PC-3 (cell line): ENCODE results near the gene ACTMAP. TPM values are rescaled to one million over a fixed set of nuclear protein-coding genes. Genes with fewer than 3 reads are reported as not detected.
A peak's percentile ranks its signal among the peaks of the same experiment; 100 is the strongest.

Experiments used
- ATAC-seq: fragments of 200-7000 bp; cut with Tn5 transposase; 2 replicates; pipeline ENCODE4 v1.9.1; 2020; ENCODE audit warnings: mild to moderate bottlenecking, moderate library complexity
- BruUV-seq: library from RNA; stranded (reverse); fragments of 400-500 nt; replicated peaks from 2 replicates; lab custom pipeline; 2021; lab: Mats Ljungman, UMichigan
- CTCF ChIA-PET: fragments of 300-600 bp; sonication (Branson Sonifier 250); formaldehyde crosslinking; loops from one replicate; lab custom pipeline; 2022; ENCODE audit warnings: antibody characterized with exemption; lab: Charles Lee
- POLR2A ChIA-PET: fragments of 300-600 bp; sonication (Branson Sonifier 250); formaldehyde crosslinking; loops from one replicate; lab custom pipeline; 2022; ENCODE audit warnings: antibody characterized with exemption; ENCODE audit not compliant: unreplicated experiment; lab: Charles Lee
- DNase-seq: peaks from one replicate; pipeline ENCODE4 v3.0.0-alpha.2; 2015
- H2AFZ ChIP-seq: fragments of 300-600 bp; sonication (generic); 2 replicates; pipeline ENCODE4 v1.6.0; 2016; ENCODE audit warnings: antibody characterized with exemption, low read length
- H3F3A ChIP-seq: fragments of 300-600 bp; sonication (generic); one replicate; pipeline ENCODE4 v1.6.0; 2017; ENCODE audit warnings: antibody characterized with exemption, low read length, control low read depth, mild to moderate bottlenecking; ENCODE audit not compliant: unreplicated experiment
- H3K27ac ChIP-seq: fragments of 300-600 bp; sonication (generic); 2 replicates; pipeline ENCODE4 v1.5.1; 2016; ENCODE audit warnings: mild to moderate bottlenecking, low read length
- H3K27me3 ChIP-seq: fragments of 300-600 bp; sonication (generic); 2 replicates; pipeline ENCODE4 v1.6.1; 2016; ENCODE audit warnings: low read length, mixed read lengths
- H3K36me3 ChIP-seq: fragments of 300-600 bp; sonication (generic); 2 replicates; pipeline ENCODE4 v1.6.1; 2016; ENCODE audit warnings: low read depth, mixed run types, low read length, mixed read lengths
- H3K4me1 ChIP-seq: fragments of 300-600 bp; sonication (generic); 2 replicates; pipeline ENCODE4 v1.5.1; 2016; ENCODE audit warnings: low read length; ENCODE audit not compliant: insufficient read depth
- H3K4me2 ChIP-seq: fragments of 300-600 bp; sonication (generic); 2 replicates; pipeline ENCODE4 v1.6.0; 2016; ENCODE audit warnings: low read length
- H3K4me3 ChIP-seq: fragments of 300-600 bp; sonication (generic); 2 replicates; pipeline ENCODE4 v1.5.1; 2016; ENCODE audit warnings: mild to moderate bottlenecking, low read length, mixed read lengths
- H3K79me2 ChIP-seq: fragments of 300-600 bp; sonication (generic); 2 replicates; pipeline ENCODE4 v1.6.1; 2017; ENCODE audit warnings: low read length, mixed read lengths
- H3K9ac ChIP-seq: fragments of 300-600 bp; sonication (generic); 2 replicates; pipeline ENCODE4 v1.6.0; 2016; ENCODE audit warnings: mild to moderate bottlenecking, low read length
- H3K9me2 ChIP-seq: fragments of 300-600 bp; sonication (generic); replicated peaks from 2 replicates; pipeline ENCODE4 v1.6.1; 2016; ENCODE audit warnings: mixed run types, low read length, mixed read lengths
- H3K9me3 ChIP-seq: fragments of 300-600 bp; sonication (generic); 2 replicates; pipeline ENCODE4 v1.6.1; 2016; ENCODE audit warnings: low read length, mixed read lengths
- H4K20me1 ChIP-seq: fragments of 300-600 bp; sonication (generic); 2 replicates; pipeline ENCODE4 v1.6.1; 2016; ENCODE audit warnings: low read length, mixed read lengths
- CTCF ChIP-seq: fragments of 300-600 bp; sonication (generic); conservative IDR thresholded peaks from 2 replicates; pipeline ENCODE4 v1.5.1; 2017; ENCODE audit warnings: antibody characterized with exemption, low read depth, mild to moderate bottlenecking, low read length
- EZH2 ChIP-seq: fragments of 300-600 bp; sonication (generic); IDR thresholded peaks from one replicate; pipeline ENCODE4 v1.6.1; 2017; ENCODE audit warnings: antibody characterized with exemption, mild to moderate bottlenecking, low read length; ENCODE audit not compliant: unreplicated experiment
- EZH2phosphoT487 ChIP-seq: fragments of 300-600 bp; sonication (generic); IDR thresholded peaks from 2 replicates; pipeline ENCODE4 v1.6.1; 2018; ENCODE audit warnings: mild to moderate bottlenecking, antibody characterized with exemption, low read length, borderline replicate concordance
- intact Hi-C: fragments of 100-400 bp; cut with micrococcal nuclease; formaldehyde crosslinking; loops from 2 replicates; pipeline ENCODE4 v1.9.0; 2023
- total RNA-seq: library from RNA; depleted of rRNA; stranded (reverse); fragments of >200 nt; gene quantifications from 2 replicates; pipeline ENCODE4 v1.2.3, GENCODE V29; 2014

Gene ACTMAP
- total RNA-seq, 1 experiment from 2014 or later = 0.40 TPM

DNA sequence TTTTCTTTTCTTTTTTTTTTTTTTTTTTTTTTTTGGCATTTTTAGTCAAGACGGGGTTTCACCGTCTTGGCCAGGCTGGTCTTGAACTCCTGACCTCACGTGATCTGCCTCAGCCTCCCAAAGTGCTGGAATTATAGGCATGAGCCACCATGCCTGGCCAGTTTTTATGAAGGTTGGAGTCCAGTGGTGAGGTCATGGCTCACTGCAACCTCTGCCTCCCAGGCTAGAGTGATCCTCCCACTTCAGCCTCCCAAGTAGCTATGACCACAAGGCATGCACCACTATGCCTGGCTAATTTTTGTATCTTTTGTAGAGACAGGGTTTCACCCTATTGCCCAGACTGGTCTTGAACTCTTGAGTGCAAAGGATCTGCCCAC, 5.0 kb upstream of the ACTMAP start:
- H3K36me3 ChIP-seq = peaks cover 23% of the 10 kb centered on the region

DNA sequence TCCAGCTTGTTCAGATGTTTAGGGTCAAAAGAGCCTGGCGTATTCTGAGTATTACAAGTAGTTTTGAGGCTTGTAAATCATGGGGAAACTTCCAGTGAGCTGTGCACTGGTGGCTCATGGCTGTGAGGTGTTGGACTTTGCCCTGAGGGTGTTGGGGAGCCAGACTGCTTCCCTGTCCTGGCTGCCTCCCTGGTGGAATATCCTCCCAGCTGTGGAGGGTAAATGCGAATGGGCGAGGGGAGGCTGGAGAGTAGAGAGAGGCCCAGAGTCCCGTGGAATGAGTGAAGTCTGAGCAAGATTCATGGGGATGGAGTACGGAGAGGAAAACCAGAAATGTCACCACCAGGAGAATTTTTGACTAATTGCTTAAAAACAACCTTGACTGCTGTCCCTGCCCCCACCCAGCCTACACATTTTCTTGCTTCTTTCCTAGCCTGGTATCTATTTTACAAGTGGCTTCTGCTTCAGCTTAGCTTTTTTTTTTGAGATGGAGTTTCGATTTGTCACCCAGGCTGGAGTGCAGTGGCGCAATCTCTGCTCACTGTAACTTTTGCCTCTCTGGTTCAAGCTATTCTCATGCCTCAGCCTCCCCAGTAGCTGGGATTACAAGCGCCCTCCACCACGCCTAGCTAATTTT, 4.5 kb upstream of the ACTMAP start:
- no peak overlapping the region for H2AFZ ChIP-seq
- intact Hi-C loops = no loop called here
- H3K36me3 ChIP-seq = peaks cover 20% of the 10 kb centered on the region
- no peaks in the 10 kb centered on the region for H3F3A ChIP-seq
- BruUV-seq = no TSS peak
- no peak overlapping the region for H3K27ac ChIP-seq
- no peak overlapping the region for H3K9ac ChIP-seq
- H3K9me2 ChIP-seq = no peaks in the 10 kb centered on the region
- H3K27me3 ChIP-seq = no peaks in the 10 kb centered on the region
- no peaks in the 10 kb centered on the region for H3K9me3 ChIP-seq
- ChIA-PET POLR2A (interaction anchor here (0.6 kb wide), 1 partner anchor 407 kb away, joined by 6 read pairs; no protein-coding TSS in a partner anchor), CTCF (no interaction called here)
- peaks cover 39% of the 10 kb centered on the region for H3K4me1 ChIP-seq
- H3K79me2 ChIP-seq = peaks cover 77% of the 10 kb centered on the region
- peak overlapping the region; percentile 58 for H3K4me3 ChIP-seq
- H4K20me1 ChIP-seq = peaks cover 37% of the 10 kb centered on the region
- TF ChIP-seq EZH2 = no peak
- DNase-seq (peak; percentile 14), ATAC-seq (no peak)
- peak overlapping the region; percentile 81 for H3K4me2 ChIP-seq

More for the DNA sequence above, 5.0 kb upstream of the ACTMAP start:
- Histone ChIP-seq H3K9me3 (no peaks in the 10 kb centered on the region), H3K27me3 (no peaks in the 10 kb centered on the region), H2AFZ (no peak overlapping the region), H3K79me2 (peaks cover 79% of the 10 kb centered on the region), H3F3A (no peaks in the 10 kb centered on the region), H3K27ac (no peak overlapping the region), H3K4me3 (no peak overlapping the region), H3K9ac (no peak overlapping the region), H3K4me2 (peak overlapping the region; percentile 81), H4K20me1 (peaks cover 37% of the 10 kb centered on the region), H3K4me1 (peaks cover 34% of the 10 kb centered on the region), H3K9me2 (no peaks in the 10 kb centered on the region)
- CTCF ChIA-PET = no interaction called here
- ATAC-seq (no peak), DNase-seq (no peak)
- TF ChIP-seq EZH2 = no peak
- no peak for TF ChIP-seq CTCF
- TF ChIP-seq EZH2phosphoT487 = no peak
- BruUV-seq = no TSS peak
- POLR2A ChIA-PET = interaction anchor here (0.6 kb wide), 1 partner anchor 406 kb away, joined by 6 read pairs; no protein-coding TSS in a partner anchor
- intact Hi-C loops = no loop called here

- DNase-seq (no peak), ATAC-seq (no peak)
- H3K9ac ChIP-seq = peak overlapping the region; percentile 99
- H3K4me2 ChIP-seq = peak overlapping the region; percentile 91
- H2AFZ ChIP-seq = no peak overlapping the region
- no peaks in the 10 kb centered on the region for H3F3A ChIP-seq
- no peak for TF ChIP-seq EZH2
- TF ChIP-seq CTCF = no peak
- TF ChIP-seq EZH2phosphoT487 = no peak
- no peaks in the 10 kb centered on the region for H3K9me2 ChIP-seq
- peaks cover 44% of the 10 kb centered on the region for H3K4me1 ChIP-seq
- ChIA-PET POLR2A (interaction anchor here (0.6 kb wide), 2 partner anchors 54 to 87 kb away, joined by 3 to 7 read pairs; no protein-coding TSS in a partner anchor), CTCF (interaction anchor here (0.6 to 0.7 kb wide), 2 partner anchors 35 to 159 kb away, joined by 3 to 6 read pairs; partner anchors contain the start of gene ITPKC)
- no peaks in the 10 kb centered on the region for H3K27me3 ChIP-seq
- H3K36me3 ChIP-seq = peaks cover 12% of the 10 kb centered on the region
- peaks cover 63% of the 10 kb centered on the region for H3K79me2 ChIP-seq
- BruUV-seq = no TSS peak
- no peak overlapping the region for H3K27ac ChIP-seq
- peak overlapping the region; percentile 95 for H3K4me3 ChIP-seq
- intact Hi-C loops = no loop called here
- peaks cover 36% of the 10 kb centered on the region for H4K20me1 ChIP-seq
- no peaks in the 10 kb centered on the region for H3K9me3 ChIP-seq
Measured at GRCh38 chr19:40752257-40752781, 2.0 kb upstream of the ACTMAP start.
